GM12892 (cell line): ENCODE data around the gene MICAL1.

ENCODE experiments used
- POLR2A ChIP-seq: IDR thresholded peaks from 2 replicates; pipeline ENCODE4 v1.6.1; 2011; ENCODE audit warnings: low read depth, low read length, control low read depth
- TAF1 ChIP-seq: IDR thresholded peaks from 2 replicates; pipeline ENCODE4 v1.6.1; 2011; ENCODE audit warnings: low read depth, mild to moderate bottlenecking, control low read depth, low read length, borderline replicate concordance

GRCh38 chr6:109447087-109447486, 8.5 kb downstream of the MICAL1 start:
- TF ChIP-seq TAF1 (no peak), POLR2A (no peak)
